Upper lobe of left lung (tissue), 6 donors: Measurements from ENCODE around the gene KMT2D. TPM values are rescaled to one million over a fixed set of nuclear protein-coding genes. Genes with fewer than 3 reads are reported as not detected.

ENCODE experiments used
- ATAC-seq, 2 donors: fragments of 200-7000 bp; cut with Tn5 transposase; one replicate each; pipeline ENCODE4 v1.9.1; 2022; ENCODE audit warnings: mild to moderate bottlenecking in 2 of 2, moderate library complexity in 2 of 2; ENCODE audit not compliant: low FRiP score in 2 of 2
- DNase-seq, 2 donors: peaks; one replicate each; pipeline ENCODE4 v3.0.0-alpha.2; 2019 to 2020
- H3K27ac ChIP-seq, 4 donors: fragments of 200-600 bp; sonication (generic); one replicate each; pipeline ENCODE4 v1.5.1; 2016 to 2019
- H3K27me3 ChIP-seq, 4 donors: fragments of 200-600 bp; sonication (generic); one replicate each; pipeline ENCODE4 v1.5.1; 2017 to 2019
- H3K36me3 ChIP-seq, 4 donors: fragments of 200-600 bp; sonication (generic); one replicate each; pipeline ENCODE4 v1.5.1; 2016 to 2019
- H3K4me1 ChIP-seq, 4 donors: fragments of 200-600 bp; sonication (generic); one replicate each; pipeline ENCODE4 v1.5.1; 2018 to 2019
- H3K4me3 ChIP-seq, 4 donors: fragments of 200-600 bp; sonication (generic); one replicate each; pipeline ENCODE4 v1.5.1; 2017 to 2019; ENCODE audit warnings: mild to moderate bottlenecking in 2 of 4, moderate library complexity in 1 of 4
- H3K9me3 ChIP-seq, 4 donors: fragments of 200-600 bp; sonication (generic); one replicate each; pipeline ENCODE4 v1.5.1; 2018 to 2019
- CTCF ChIP-seq, 6 experiments: fragments of 450-650 bp in 4 of 6; fragments of 200-600 bp in 2 of 6; sonication (generic) in 2 of 6; IDR thresholded peaks; one replicate each; pipeline ENCODE4 v1.5.1; 2016 to 2019; ENCODE audit warnings: antibody characterized with exemption in 6 of 6
- EP300 ChIP-seq, 4 donors: sonication (generic); formaldehyde crosslinking; IDR thresholded peaks; one replicate each; pipeline ENCODE4 v1.5.1; 2017; ENCODE audit warnings: antibody characterized with exemption in 4 of 4, control low read depth in 2 of 4
- POLR2A ChIP-seq, 4 donors: fragments of 450-650 bp; IDR thresholded peaks; one replicate each; pipeline ENCODE4 v1.5.1; 2016 to 2017; ENCODE audit warnings: antibody characterized with exemption in 4 of 4, mild to moderate bottlenecking in 2 of 4
- POLR2AphosphoS5 ChIP-seq, 2 donors: sonication (generic); formaldehyde crosslinking; IDR thresholded peaks; one replicate each; pipeline ENCODE4 v1.5.1; 2017; ENCODE audit warnings: antibody characterized with exemption in 2 of 2
- WGBS, 2 donors: methylation state at CpG; one replicate each; pipeline ENCODE4 v1.1.5; 2017 to 2018; 5-methylcytosine and 5-hydroxymethylcytosine counted together
- total RNA-seq, 6 donors: library from RNA; depleted of rRNA in 4 of 6; stranded (reverse); fragments of >200 nt in 4 of 6; gene quantifications; one replicate each; pipeline versions ENCODE4 v1.1.0 to v1.2.1, GENCODE V29; 2016 to 2021
- donor health status: DM: no; HTN: no; CAD: no; lungs with moderate emphysema.
- donor health status: DM: no; HTN: yes; CAD: no; lungs with severe emphysema.

The KMT2D gene
- total RNA-seq, 6 donors from 2014 or later = 91.5 to 250 (median 112) TPM

GRCh38 chr12:49105504-49106084, 45.0 kb upstream of the KMT2D start:
- H3K27me3 ChIP-seq = no peaks in the 10 kb centered on the region
- DNase-seq (no peak), ATAC-seq (no peak)
- 85 to 86% methylated on average over 9 of the region's 9 CpGs for WGBS, 2 donors
- H3K4me3 ChIP-seq = no peak overlapping the region
- H3K27ac ChIP-seq = peak overlapping the region in 1 of 4 donors; percentile 3
- H3K36me3 ChIP-seq = peaks cover 12 to 64% (median 53%) of the 10 kb centered on the region in 4 donors
- H3K4me1 ChIP-seq = peaks cover 36 to 60% (median 48%) of the 10 kb centered on the region in 4 donors
- no peaks in the 10 kb centered on the region for H3K9me3 ChIP-seq
- TF ChIP-seq POLR2A (IDR thresholded peaks at IDR 0.05) (no peak), EP300 (IDR thresholded peaks at IDR 0.05) (no peak), POLR2AphosphoS5 (IDR thresholded peaks at IDR 0.05) (no peak), CTCF (IDR thresholded peaks at IDR 0.05) (no peak)

DNA sequence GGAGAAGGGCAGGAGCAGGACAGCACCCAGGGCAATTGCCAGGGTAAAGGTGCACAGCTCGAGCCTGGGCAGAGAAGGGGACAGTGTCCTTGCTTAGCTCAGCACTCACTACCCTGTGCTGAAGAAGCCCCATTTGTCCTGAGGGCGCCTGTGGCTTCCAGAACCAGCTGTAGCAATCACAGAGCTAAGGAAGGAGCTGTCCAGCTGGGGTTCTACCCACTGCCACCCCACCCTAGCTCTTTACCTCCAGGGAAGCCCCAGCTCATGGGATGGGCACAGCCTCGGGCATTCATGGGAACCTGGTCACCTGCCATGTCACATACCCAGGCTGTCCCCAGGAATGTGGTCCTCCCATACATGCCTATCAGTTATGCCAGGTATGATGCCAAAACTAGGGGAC, 44.2 kb upstream of the KMT2D start:
- WGBS, 2 donors = 50 to 92% methylated on average over 2 to 3 of the region's 3 CpGs
- no peak for ATAC-seq
- peak overlapping the region in 3 of 4 donors; percentile 2 to 54 (median 11) for H3K27ac ChIP-seq

GRCh38 chr12:49100380-49100779, 39.8 kb upstream of the KMT2D start:
- Histone ChIP-seq H3K4me1 (peaks cover 4 to 20% (median 17%) of the 10 kb centered on the region in 4 donors), H3K9me3 (no peaks in the 10 kb centered on the region), H3K36me3 (peaks cover 12 to 88% (median 75%) of the 10 kb centered on the region in 4 donors), H3K4me3 (no peak overlapping the region), H3K27me3 (no peaks in the 10 kb centered on the region), H3K27ac (no peak overlapping the region)
- 93 to 96% methylated on average over 6 of the region's 6 CpGs for WGBS, 2 donors
- ATAC-seq = no peak
- no peak for TF ChIP-seq CTCF (IDR thresholded peaks at IDR 0.05)
- no peak for TF ChIP-seq POLR2AphosphoS5 (IDR thresholded peaks at IDR 0.05)
- DNase-seq = no peak

More for the DNA sequence above, 44.2 kb upstream of the KMT2D start:
- Histone ChIP-seq H3K36me3 (peaks cover 12 to 72% (median 60%) of the 10 kb centered on the region in 4 donors), H3K4me3 (no peak overlapping the region), H3K4me1 (peaks cover 36 to 60% (median 48%) of the 10 kb centered on the region in 4 donors), H3K9me3 (no peaks in the 10 kb centered on the region), H3K27me3 (no peaks in the 10 kb centered on the region)
- TF ChIP-seq EP300 (IDR thresholded peaks at IDR 0.05) (no peak), POLR2A (IDR thresholded peaks at IDR 0.05) (no peak), CTCF (IDR thresholded peaks at IDR 0.05) (no peak), POLR2AphosphoS5 (IDR thresholded peaks at IDR 0.05) (no peak)
- DNase-seq = no peak

DNA sequence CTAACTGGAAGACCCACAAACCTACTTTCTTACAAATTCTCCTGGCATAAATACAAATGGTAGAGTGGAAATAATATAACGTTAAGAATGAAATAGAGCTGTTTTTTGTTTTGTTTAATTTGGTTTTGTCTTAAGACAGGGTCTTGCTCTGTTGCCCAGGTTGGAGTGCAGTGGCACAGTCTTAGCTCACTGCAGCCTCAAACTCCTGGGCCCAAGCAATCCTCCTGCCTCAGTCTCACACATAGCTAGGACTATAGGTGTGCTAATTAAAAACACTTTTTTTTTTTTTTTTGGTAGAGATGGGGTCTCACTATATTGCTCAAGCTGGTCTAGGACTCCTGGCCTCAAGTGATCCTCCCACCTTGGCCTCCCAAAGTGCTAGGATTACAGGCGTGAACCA, 38.1 kb upstream of the KMT2D start:
- H3K27me3 ChIP-seq = peaks cover 0 to 11% (median 7%) of the 10 kb centered on the region in 4 donors
- no peak overlapping the region for H3K4me3 ChIP-seq
- H3K36me3 ChIP-seq = peaks cover 12 to 71% (median 60%) of the 10 kb centered on the region in 4 donors
- H3K27ac ChIP-seq = no peak overlapping the region
- DNase-seq (no peak), ATAC-seq (no peak)
- 90 to 96% methylated on average over 2 of the region's 2 CpGs for WGBS, 2 donors
- TF ChIP-seq POLR2A (IDR thresholded peaks at IDR 0.05) = no peak
- TF ChIP-seq POLR2AphosphoS5 (IDR thresholded peaks at IDR 0.05) = no peak
- no peak for TF ChIP-seq EP300 (IDR thresholded peaks at IDR 0.05)
- TF ChIP-seq CTCF (IDR thresholded peaks at IDR 0.05) = no peak
- peaks cover 14 to 16% (median 15%) of the 10 kb centered on the region in 4 donors for H3K4me1 ChIP-seq
- H3K9me3 ChIP-seq = no peaks in the 10 kb centered on the region

- 53 to 65% methylated on average over 3 to 4 of the region's 4 CpGs for WGBS, 2 donors
- Histone ChIP-seq H3K27me3 (peaks cover 0 to 17% (median 8%) of the 10 kb centered on the region in 4 donors), H3K4me1 (peaks cover 17 to 21% (median 20%) of the 10 kb centered on the region in 4 donors), H3K27ac (no peak overlapping the region), H3K4me3 (no peak overlapping the region), H3K36me3 (peaks cover 12 to 65% (median 53%) of the 10 kb centered on the region in 4 donors), H3K9me3 (no peaks in the 10 kb centered on the region)
- TF ChIP-seq CTCF (IDR thresholded peaks at IDR 0.05) (peak; percentile 69 to 79 (median 75)), POLR2AphosphoS5 (IDR thresholded peaks at IDR 0.05) (no peak), POLR2A (IDR thresholded peaks at IDR 0.05) (no peak), EP300 (IDR thresholded peaks at IDR 0.05) (no peak)
- DNase-seq (peak in 1 of 2 donors; percentile 42), ATAC-seq (peak; percentile 46 to 59)
These were observed 37.4 kb upstream of the KMT2D start for GRCh38 chr12:49098035-49098451.
